HG02642 (cell line): Measurements from ENCODE around the gene ACOT8.
"Not testable (repeated sequence)": the region's sequence is repeated elsewhere in the genome, so short reads cannot be mapped to it uniquely, and the experiment has no call there.

Experiments used
- ATAC-seq: cut with Tn5 transposase; IDR thresholded peaks from one replicate; pipeline ENCODE4 v1.9.1; 2021; ENCODE audit warnings: mild to moderate bottlenecking; ENCODE audit not compliant: unreplicated experiment, poor library complexity

Gene ACOT8

DNA sequence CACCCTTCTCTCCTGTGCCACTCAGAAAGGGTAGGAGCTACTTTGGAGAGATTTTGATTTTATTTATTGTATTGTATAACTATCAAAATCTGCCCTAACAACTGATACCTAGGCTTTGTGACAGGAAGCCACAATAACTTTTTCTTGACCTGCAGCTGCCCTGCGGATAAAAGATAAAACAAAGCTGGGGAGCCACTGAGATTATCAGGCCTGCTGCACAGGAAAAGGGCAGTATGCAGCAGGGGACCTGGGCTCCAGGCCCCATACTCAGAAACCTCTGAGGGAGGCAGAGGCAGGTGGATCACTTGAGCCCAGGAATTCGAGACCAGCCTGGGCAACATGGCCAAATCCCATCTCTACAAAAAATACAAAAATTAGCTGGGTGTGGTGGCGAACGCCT lies 24.6 kb downstream of the ACOT8 start:
- no peak for ATAC-seq

DNA sequence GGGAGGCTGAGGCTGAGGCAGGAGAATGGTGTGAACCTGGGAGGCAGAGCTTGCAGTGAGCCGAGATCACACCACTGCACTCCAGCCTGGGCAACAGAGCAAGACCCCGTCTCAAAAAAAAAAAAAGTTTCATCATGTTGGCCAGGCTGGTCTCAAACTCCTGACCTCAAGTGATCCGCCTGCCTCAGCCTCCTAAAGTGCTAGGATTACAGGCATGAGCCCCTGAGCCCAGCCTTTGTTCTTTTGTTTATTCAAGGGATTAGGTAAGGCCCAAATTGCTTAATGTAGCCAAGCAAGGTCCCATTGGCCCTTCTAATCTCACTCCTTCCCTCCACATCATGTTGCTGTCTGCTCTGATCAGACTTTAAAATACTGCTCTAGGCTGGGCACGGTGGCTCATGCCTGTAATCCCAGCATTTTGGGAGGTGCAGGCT lies 27.5 kb downstream of the ACOT8 start:
- not testable (repeated sequence) for ATAC-seq

DNA sequence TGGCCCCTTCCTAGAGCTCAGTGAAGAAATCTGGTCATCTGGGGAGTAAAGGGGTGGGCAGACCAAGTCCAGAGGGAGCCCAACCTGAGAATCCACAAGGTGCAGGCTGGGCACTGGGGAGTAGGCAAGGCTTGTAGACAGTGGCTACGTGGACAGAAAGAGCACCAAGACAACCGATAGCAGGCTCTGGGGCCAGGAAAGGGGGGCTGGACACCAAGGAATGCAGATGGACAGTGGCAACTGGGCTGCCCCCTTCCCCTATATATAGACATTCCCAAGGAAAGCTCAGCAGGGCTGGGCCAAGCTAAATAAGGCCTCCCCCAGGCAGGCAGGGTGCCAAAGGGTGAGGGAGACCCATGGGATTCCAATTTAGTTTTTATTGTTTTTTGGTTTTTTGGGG lies 28.6 kb downstream of the ACOT8 start:
- no peak for ATAC-seq

DNA sequence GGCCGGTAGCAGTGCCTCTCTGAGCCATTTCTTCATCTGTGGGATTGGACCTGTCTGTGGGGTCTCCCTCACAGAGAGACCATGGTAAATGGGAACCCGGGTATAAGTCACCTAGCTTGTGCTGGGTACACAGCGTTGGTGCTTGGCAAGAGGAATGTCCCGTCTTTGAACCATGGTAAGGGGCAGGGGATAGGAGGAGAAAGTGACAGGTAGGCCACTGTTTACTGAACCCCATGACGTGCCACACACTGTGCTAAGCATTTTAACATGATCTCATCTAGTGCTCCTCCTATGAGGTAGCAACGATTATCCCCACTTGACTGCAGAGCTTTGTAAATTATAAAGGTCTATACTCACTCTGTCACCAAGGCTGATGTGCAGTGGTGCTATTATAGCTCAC lies 29.5 kb downstream of the ACOT8 start:
- no peak for ATAC-seq

DNA sequence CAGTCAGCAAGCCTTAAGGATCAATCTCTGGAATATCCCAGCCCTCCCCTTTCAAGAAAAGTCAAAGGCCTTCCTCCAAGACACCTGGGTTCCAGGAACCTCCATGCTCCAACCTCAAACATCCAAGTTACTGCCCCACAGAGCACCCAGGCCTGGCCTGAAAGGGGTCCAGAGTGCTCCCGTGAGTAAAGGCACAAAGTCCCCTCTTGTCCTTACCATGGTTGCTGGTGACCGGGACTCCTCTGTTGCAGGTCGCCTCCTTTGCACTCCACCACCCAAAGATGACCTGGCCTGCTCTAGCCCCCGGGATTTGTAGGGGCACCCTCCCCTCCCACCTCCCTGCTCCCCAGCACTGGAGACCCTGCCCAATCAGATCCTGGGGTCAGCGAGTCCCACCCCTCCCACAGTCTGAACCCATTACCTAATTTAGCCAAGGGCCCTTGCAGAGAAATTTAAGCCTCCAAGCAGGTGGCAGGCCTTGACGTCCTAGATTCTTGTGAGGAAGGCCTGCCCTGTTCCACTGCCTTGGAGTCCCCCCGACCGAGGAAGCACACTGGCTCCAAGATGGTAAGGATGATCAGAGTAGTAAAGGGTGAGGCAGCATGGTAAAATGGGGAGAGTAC lies 30.1 kb downstream of the ACOT8 start, which contains the start of gene TNNC2:
TNNC2 (minus strand) TSS at position 283 of the 623 bp plus-strand sequence; CDS start at position 219, 64 bp downstream.
- no peak for ATAC-seq

DNA sequence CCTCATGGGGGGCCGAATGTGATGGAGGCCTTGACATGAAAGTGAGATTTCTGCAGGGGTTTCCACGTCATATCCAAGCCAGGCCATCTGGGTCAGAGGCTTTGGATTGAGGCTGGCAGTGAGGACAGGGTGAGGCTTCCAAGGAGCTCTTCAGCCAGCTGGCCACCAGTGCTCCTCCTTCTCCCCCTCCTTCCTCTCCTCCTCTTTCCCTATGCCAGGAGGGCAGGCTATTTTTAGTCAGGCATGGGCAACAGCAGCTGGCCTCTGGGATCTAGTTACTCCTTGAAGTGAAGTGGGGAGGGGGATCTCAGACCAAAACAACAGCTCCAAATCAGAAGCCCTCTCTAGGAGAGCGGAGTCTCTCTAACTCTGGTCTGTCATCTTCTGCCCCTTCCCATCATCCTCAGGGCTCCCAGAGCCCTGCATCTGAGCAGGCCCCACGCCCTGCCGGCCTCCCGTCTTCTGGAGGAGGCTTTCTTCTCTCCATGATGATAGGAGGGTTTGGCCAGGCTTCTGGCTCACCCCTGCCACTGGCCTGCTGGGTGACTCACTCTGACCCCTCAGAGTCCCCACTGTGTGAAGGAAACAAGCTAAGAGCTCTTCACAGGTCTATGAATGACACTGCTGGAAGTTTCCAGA lies 30.7 kb downstream of the ACOT8 start:
- ATAC-seq: no peak

DNA sequence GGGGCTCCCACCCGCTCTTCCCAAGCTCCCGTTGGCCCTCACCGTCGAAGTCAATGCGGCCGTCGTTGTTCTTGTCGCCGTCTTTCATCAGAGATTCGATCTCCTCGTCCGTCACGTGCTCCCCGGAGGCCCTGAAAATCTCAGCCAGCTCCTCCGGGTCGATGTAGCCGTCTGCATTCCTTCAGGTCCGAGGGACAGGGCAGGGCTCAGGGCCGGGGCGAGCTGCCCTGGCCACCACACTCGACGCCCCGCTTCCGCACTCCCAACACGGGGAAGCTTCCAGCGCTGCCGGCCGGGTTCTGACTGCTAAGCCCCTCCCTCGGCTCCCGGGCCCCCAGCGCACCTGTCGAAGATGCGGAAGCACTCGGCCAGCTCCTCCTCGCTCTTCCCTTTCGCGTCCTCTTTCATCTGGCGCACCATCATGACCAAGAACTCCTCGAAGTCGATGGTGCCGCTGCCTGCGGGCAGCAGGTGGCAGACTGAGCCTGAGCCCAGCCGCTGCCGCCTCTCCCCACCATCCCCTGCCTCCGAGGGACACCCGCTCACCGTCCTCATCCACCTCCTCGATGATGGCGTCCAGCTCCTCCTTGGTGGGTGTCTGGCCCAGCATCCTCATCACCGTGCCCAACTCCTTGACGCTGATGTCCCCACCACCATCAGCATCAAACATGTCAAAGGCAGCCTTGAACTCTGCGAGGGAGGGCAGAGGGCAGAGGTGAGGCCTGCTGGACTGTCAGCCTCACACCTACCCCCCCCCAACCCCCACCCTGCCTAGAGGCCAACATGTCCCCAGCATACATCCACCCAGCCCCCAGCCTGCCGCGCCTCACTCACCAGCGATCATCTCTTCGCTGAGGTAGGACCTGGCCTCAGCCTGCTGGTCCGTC lies 33.0 kb downstream of the ACOT8 start:
- no peak for ATAC-seq

DNA sequence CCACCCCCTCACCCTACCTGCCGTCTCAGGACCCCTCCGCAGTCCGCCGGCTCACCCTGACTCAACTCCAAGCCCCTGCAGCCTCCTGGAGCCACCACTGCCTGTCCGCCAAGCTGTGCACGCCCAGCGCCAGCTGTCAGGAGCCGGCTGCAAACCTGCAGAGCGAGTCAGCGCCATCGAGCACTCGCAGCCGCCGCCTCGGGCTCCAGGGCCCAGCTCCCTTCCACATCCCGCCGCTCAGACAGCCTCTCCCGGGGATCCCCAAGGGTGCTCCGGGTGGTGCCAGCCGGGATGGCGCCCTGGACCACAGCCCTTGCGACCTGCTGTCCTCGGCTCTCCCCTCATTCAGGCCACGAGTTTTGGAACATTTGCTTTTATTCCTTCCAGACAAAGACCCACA lies 34.3 kb downstream of the ACOT8 start:
- no peak for ATAC-seq

DNA sequence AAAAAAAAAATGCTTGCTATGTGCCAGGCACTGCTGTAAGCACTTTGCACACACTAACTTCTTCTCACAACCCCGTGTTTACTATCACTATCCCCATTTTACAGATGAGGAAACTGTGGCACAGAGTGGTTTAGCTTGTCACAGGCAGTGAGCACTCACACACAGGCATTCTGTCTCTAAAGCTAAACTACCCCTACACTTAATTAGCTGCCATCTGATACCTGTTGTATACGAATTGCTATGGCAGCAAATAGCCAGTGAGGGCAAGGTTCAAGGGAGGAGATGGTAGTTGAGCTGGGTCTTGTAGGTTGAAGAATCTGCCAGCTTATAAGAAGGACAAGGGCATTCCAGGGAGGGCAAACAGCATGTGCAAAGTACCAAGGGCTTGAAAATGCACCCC lies 35.2 kb downstream of the ACOT8 start:
- no peak for ATAC-seq

DNA sequence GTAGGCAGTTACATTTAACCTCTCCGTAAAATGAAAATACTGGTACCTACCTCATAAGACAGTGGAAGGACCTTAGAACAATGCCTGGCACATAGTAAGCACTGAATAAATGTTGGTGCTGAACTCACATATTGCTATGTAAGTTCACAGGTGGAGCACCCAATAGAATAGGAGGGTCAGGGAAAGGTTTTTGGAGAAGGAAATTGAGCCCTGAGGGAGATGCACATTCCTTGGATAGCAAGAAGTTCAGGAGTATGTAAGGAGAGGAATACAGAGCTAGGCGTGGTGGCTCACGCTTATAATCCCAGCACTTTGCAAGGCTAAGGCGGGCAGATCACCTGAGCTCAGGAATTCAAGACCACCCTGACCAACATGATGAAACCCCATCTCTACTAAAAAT lies 37.7 kb downstream of the ACOT8 start:
- ATAC-seq: no peak

DNA sequence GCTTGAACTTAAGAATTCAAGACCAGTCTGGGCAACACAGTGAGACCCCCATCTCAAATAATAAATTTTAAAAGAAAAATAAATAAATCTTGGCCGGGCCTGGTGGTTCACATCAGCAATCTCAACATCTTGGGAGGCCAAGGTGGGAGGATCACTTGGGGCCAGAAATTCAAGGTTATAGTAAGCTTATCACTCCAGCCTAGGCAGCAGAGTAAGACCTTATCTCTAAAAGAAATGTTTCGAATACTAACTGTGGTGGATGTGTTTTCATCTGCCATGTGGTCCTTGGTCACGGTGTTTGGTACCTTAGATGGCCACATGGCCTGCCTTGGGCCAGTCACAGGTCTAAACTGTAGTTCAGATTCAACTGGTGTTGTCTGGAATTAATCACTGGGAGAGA lies 39.0 kb downstream of the ACOT8 start:
- ATAC-seq: no peak

DNA sequence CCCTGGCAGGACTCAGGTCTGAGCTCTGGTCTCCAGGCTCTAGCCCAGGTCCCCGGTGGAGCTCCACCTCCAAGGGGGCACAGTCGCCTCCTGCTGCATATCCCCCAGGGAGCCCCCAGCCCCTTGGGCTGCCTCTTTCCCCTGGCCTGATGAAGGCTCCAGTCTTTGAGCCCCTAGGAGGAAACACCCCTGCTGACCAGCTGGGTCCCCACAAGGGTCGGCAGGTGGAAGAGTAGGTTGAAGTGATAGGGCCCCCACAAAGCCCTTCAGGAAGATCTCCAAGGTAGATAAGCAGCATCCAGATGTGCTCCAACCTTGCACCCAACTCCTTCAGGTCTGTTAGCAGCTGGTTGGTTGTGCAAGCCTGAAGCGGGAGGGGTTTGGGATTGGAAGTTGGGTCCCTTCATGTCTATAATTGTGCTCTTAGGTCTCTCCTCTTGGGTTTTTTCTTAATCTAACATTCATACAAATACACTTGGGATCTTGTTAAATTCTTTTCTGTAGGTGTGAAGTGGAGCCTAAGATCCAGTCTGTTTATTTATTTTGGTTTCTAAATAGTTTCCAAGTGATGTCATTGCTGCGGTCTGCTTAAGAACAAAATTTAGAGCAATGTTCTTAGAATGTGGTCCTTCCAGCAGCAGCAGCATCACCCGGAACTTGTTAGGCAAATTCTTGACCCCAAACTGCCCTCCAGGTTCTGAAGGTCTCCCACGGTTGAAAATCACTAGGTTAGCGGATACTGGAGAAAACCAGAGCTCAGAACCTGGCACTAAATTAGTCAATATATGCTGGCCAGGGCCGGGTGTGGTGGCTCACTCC lies 39.6 kb downstream of the ACOT8 start:
- ATAC-seq: no peak

DNA sequence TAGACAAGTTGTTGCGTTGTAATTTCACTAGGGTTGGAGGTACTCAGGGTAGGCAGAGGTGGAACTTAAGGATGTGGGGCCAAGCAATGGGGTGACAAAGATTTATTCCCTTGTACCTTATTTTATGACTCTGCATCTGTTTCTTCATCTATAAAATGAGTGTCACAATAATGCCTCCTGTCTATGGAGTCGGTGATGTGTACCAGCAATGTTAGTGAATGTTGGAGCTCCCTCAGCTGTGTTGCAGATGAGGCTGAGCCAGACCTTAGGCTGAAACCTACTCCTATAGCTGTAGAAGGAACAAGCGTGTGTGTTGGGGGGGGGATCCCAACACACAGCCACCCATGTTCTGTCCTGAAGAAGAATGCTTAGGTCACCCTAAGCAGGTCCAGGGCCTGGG lies 40.2 kb downstream of the ACOT8 start:
- ATAC-seq: no peak

DNA sequence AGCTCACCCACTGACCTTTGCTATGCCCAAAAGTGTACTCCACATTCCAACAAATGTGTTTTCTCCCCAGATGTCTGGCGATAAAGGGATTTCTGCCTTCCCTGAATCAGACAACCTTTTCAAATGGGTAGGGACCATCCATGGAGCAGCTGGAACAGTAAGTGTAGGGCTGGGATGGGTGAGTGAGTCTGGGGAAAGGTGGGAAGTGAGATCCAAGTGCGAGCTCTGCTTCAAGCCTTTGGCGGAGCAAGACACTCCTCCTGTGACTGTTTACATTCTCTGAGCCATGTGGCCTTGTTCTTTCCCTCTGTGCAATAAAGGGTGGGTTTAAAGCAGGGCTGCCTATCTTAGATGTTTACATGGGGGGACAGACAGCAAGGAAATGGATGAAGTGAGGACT lies 42.9 kb downstream of the ACOT8 start:
- ATAC-seq: no peak

DNA sequence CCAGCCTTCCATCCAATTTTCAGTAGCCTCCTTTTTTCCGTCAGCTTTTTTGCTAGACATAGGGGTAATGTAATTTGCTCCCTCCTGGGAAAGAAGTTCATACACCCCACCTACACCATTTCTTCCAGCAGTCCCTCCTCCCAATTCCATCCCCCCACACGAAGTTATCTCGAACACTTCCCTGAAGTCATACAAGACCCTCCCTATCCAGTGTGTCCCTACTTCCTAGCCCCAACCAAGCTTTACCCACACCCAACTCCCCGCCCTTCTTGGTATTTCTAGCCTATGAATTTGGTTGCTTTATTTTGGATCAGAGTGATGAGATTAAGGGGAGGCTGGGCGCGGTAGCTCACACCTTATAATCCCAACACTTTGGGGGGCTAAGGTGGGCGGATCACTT lies 43.7 kb downstream of the ACOT8 start:
- no peak for ATAC-seq

DNA sequence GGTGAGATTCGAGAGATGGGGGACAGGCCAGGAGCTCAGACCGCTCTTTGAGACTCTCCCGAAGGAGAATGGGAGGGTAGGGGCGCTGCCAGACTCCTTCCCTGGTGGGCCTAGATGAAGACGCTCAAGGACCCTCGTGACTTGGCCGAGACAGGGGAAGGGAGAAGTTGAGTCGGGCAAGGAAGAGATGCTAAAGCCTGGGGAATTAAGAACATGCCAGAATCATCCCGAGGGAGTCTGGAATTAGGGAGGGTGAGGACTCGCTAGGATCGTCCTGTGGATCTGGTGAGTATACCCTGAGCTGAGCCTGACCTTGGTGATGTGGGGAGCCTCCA lies 44.2 kb downstream of the ACOT8 start:
- ATAC-seq: no peak

DNA sequence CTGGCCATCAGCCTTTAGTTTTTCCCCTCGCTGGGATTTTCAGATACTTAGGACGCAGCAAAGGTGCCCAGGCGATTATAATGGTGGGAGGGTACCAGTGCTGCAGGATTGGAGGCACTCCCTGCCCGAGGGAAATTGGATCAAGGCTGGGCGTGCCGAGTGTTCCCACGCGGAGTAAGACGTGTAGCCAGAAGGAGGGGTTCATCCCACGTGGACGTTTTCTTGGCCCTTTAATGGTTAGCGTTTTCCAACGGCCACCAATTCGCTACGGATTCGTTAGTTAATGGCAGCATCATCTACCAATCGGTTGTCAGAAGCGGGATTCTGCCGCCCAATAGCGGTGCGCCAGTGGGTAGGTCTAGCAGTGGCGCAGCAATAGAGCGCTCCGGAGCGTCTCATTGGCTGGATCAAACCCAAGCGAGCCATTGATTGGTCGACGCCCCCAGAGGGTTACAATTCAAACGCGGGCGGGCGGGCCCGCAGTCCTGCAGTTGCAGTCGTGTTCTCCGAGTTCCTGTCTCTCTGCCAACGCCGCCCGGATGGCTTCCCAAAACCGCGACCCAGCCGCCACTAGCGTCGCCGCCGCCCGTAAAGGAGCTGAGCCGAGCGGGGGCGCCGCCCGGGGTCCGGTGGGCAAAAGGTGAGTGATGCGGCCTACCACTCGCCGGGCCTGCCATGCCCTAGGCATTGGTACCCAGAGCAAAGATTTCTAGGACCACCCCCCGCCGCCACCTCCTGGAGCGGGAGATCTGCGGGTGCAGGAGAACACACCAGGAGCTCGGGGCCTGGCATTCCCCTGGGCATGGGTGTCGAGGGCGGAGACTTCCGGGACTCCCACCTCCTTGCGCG lies 44.8 kb downstream of the ACOT8 start, which contains the start of gene UBE2C:
UBE2C (plus strand) TSS at position 488 of the 849 bp plus-strand sequence; CDS start at position 540, 52 bp downstream.
- peak; percentile 97 for ATAC-seq

DNA sequence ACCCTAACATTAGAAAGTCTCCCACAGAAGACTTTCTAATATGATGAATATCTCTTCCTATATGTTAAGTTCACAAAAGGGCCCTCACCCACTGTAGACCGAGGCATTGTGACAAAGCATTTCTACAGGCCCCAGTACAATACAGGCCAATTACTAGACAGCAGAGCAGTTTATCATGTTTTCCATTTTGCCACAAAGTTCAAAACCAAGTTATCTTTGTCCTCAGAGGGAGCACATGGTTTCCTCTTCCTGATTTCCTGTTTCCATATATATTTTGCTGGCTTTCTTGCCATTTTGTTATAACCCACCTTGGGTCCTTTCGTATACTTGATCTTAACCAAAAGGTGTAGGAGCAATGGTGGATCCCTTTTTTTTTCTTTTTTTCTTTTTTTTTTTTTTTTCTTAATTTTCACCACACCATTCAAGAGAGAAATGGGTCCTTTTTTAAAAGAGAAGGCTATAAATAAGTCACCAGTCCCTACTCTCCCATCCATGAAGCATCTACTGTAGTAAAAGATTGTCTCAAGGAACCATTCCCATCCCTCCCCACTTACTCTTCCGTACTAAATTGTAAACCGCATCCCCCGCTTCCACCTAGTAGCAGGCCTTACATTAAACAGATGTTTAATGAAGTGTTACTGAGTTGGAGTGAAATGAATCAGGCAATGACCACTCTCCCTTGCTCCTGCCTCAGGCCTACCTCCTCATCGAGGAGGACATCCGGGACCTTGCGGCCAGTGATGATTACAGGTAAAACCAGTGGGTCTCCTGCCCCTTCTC lies 46.8 kb downstream of the ACOT8 start:
- no peak for ATAC-seq

DNA sequence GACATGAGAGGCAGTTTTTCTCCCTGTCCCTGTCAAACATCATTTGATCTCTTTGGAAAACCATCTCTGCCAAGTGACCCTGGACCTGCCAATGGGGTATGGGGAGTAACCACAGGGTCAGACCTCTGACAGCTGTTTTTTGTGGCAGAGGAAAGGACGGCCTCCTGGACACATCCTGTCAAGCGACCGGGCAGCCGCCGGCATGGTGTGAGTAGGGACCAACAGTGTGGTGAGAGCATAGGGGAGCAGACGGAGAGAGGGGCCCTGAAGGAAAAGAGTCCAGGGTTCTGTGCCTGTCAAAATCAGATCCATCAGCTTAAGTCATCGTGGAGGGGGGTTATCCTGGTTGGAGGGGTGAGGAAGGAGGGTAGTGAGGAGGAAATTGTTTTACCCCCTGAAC lies 55.3 kb downstream of the ACOT8 start:
- ATAC-seq: no peak
